ENCODE results near the gene SPIRE1.

GRCh38 chr18:12421732-12422131 is 236.2 kb downstream of the SPIRE1 start:
- TF ChIP-seq, protein P1, sequence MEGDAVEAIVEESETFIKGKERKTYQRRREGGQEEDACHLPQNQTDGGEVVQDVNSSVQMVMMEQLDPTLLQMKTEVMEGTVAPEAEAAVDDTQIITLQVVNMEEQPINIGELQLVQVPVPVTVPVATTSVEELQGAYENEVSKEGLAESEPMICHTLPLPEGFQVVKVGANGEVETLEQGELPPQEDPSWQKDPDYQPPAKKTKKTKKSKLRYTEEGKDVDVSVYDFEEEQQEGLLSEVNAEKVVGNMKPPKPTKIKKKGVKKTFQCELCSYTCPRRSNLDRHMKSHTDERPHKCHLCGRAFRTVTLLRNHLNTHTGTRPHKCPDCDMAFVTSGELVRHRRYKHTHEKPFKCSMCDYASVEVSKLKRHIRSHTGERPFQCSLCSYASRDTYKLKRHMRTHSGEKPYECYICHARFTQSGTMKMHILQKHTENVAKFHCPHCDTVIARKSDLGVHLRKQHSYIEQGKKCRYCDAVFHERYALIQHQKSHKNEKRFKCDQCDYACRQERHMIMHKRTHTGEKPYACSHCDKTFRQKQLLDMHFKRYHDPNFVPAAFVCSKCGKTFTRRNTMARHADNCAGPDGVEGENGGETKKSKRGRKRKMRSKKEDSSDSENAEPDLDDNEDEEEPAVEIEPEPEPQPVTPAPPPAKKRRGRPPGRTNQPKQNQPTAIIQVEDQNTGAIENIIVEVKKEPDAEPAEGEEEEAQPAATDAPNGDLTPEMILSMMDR (IDR thresholded peaks at IDR 0.05) = no peak
- TF ChIP-seq POLR2A (IDR thresholded peaks at IDR 0.05) (no peak), EP300 (IDR thresholded peaks at IDR 0.05) (no peak)

All from ovary (tissue), 3 donors.